ENCODE data around the gene DDR1. TPM values are rescaled to one million over a fixed set of nuclear protein-coding genes. Genes with fewer than 3 reads are reported as not detected.
"Not testable (repeated sequence)": the region's sequence is repeated elsewhere in the genome, so short reads cannot be mapped to it uniquely, and the experiment has no call there.

DDR1 gene
- polyA plus RNA-seq, 3 donors, result 24.2 to 83.5 (median 57.4) TPM

GRCh38 chr6:30889496-30889885 lies 5.2 kb downstream of the DDR1 start:
- H3K27ac ChIP-seq (ENCODE audit: low read depth, low read length), result no peak overlapping the region
- 78 to 82% (median 81%) methylated on average over 4 of the region's 4 CpGs for WGBS, 3 donors

- WGBS, 3 donors, result 80 to 83% (median 83%) methylated on average over 14 of the region's 14 CpGs
- H3K27ac ChIP-seq (ENCODE audit: low read depth, low read length), result no peak overlapping the region
Observed at GRCh38 chr6:30889921-30890645, 5.8 kb downstream of the DDR1 start.

GRCh38 chr6:30890646-30891449 lies 6.5 kb downstream of the DDR1 start:
- H3K27ac ChIP-seq (ENCODE audit: low read depth, low read length), result no peak overlapping the region
- WGBS, 3 donors, result 86 to 93% (median 86%) methylated on average over 12 of the region's 12 CpGs

GRCh38 chr6:30891450-30891723 lies 7.1 kb downstream of the DDR1 start:
- 88 to 95% (median 89%) methylated on average over 4 of the region's 4 CpGs for WGBS, 3 donors
- H3K27ac ChIP-seq (ENCODE audit: low read depth, low read length), result no peak overlapping the region

- H3K27ac ChIP-seq (ENCODE audit: low read depth, low read length), result no peak overlapping the region
- 77 to 88% (median 84%) methylated on average over 21 of the region's 21 CpGs for WGBS, 3 donors
Observed at GRCh38 chr6:30891816-30892538, 7.7 kb downstream of the DDR1 start.

- no peak overlapping the region for H3K27ac ChIP-seq (ENCODE audit: low read depth, low read length)
- 87 to 90% (median 89%) methylated on average over 15 to 16 of the region's 16 CpGs for WGBS, 3 donors
Observed at GRCh38 chr6:30893001-30893591, 8.8 kb downstream of the DDR1 start.

- 92 to 96% (median 92%) methylated on average over 8 of the region's 8 CpGs for WGBS, 3 donors
- no peak overlapping the region for H3K27ac ChIP-seq (ENCODE audit: low read depth, low read length)
Observed at GRCh38 chr6:30893666-30894065, 9.3 kb downstream of the DDR1 start.

GRCh38 chr6:30894381-30894780 lies 10.1 kb downstream of the DDR1 start:
- 92% methylated on average over 11 to 12 of the region's 12 CpGs for WGBS, 3 donors
- H3K27ac ChIP-seq (ENCODE audit: low read depth, low read length), result no peak overlapping the region

- H3K27ac ChIP-seq (ENCODE audit: low read depth, low read length), result no peak overlapping the region
- 89 to 95% (median 94%) methylated on average over 3 of the region's 3 CpGs for WGBS, 3 donors
Observed at GRCh38 chr6:30894935-30895334, 10.6 kb downstream of the DDR1 start.

GRCh38 chr6:30895343-30895742 lies 11.0 kb downstream of the DDR1 start:
- H3K27ac ChIP-seq (ENCODE audit: low read depth, low read length), result no peak overlapping the region
- WGBS, 3 donors, result 79 to 88% (median 81%) methylated on average over 10 of the region's 10 CpGs

- no peak overlapping the region for H3K27ac ChIP-seq (ENCODE audit: low read depth, low read length)
- WGBS, 3 donors, result 93 to 95% (median 93%) methylated on average over 13 of the region's 13 CpGs
Observed at GRCh38 chr6:30896541-30896940, 12.2 kb downstream of the DDR1 start.

DNA sequence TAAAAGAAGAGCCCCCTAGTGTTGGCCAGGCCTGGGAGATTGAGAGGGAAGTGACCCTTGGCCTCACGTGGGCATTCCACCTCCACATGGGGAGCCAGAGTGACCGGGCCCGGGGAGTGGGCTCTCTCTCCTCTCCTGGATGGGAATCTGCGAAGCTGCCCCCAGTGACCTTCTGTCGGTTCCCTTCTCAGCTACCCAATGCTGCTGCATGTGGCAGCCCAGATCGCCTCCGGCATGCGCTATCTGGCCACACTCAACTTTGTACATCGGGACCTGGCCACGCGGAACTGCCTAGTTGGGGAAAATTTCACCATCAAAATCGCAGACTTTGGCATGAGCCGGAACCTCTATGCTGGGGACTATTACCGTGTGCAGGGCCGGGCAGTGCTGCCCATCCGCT lies 13.6 kb downstream of the DDR1 start:
- 89 to 90% (median 90%) methylated on average over 16 of the region's 16 CpGs for WGBS, 3 donors
- H3K27ac ChIP-seq (ENCODE audit: low read depth, low read length), result no peak overlapping the region

GRCh38 chr6:30898750-30899360 lies 14.5 kb downstream of the DDR1 start:
- 78 to 83% (median 81%) methylated on average over 20 to 23 of the region's 23 CpGs for WGBS, 3 donors
- H3K27ac ChIP-seq (ENCODE audit: low read depth, low read length), result no peak overlapping the region

GRCh38 chr6:30900863-30901417 lies 16.6 kb downstream of the DDR1 start:
- WGBS, 3 donors, result 79 to 86% (median 81%) methylated on average over 1 of the region's 1 CpG
- H3K27ac ChIP-seq (ENCODE audit: low read depth, low read length), result no peak overlapping the region

GRCh38 chr6:30901436-30901835 lies 17.1 kb downstream of the DDR1 start:
- H3K27ac ChIP-seq (ENCODE audit: low read depth, low read length), result no peak overlapping the region

- whole genome bisulfite sequencing, 3 donors, result 72 to 79% (median 78%) methylated on average over 9 of the region's 9 CpGs
- H3K27ac ChIP-seq (ENCODE audit: low read depth, low read length), result not testable (repeated sequence)
Observed at GRCh38 chr6:30902196-30902595, 17.9 kb downstream of the DDR1 start.

DNA sequence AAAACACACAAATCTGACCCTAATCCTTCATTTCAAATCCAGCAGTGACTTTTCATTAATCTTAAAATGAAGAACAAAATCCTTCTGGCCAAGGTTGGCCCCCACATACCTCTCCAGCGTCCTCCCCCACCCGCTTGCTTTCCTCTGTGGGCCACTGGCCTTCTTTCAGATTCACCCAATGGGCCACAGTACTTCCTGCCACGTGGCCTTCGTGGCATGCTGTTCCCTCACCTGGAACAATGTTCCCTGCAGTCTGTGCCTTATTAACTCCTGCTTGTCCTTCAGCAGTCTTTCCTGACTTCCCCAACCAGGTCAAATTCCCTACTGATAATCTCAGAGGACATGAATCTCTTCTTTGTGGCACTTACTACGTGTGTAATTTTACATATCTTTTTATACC lies 18.4 kb downstream of the DDR1 start:
- no peak overlapping the region for H3K27ac ChIP-seq (ENCODE audit: low read depth, low read length)
- 34 to 52% (median 39%) methylated on average over 5 of the region's 5 CpGs for WGBS, 3 donors

DNA sequence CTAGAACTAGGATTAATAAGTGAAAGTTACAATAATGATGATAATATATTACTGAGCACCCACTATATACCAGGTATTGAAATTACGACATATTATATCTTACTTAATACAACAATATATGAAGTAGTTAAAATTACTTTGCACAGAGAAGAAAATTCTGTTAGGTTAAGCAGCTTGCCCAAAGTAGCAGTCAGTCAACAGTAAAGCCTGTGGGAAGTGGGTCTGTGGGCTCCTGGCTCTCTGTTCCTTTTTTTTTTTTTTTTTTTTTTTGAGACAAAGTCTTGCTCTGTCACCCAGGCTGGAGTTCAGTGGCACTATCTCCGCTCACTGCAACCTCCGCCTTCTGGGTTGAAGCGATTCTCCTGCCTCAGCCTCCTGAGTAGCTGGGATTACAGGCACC lies 18.9 kb downstream of the DDR1 start:
- 68 to 85% (median 79%) methylated on average over 4 of the region's 4 CpGs for WGBS, 3 donors

More for the DNA sequence above, 18.9 kb downstream of the DDR1 start:
- H3K27ac ChIP-seq (ENCODE audit: low read depth, low read length), result no peak overlapping the region
